Caco-2 (cell line): ENCODE data around the gene CISH. TPM values are rescaled to one million over a fixed set of nuclear protein-coding genes. Genes with fewer than 3 reads are reported as not detected.

ENCODE experiments used
- BruUV-seq: library from RNA; stranded (reverse); fragments of 400-500 nt; replicated peaks from 2 replicates; lab custom pipeline; 2021; lab: Mats Ljungman, UMichigan
- CTCF ChIA-PET: fragments of 300-600 bp; sonication (Branson Sonifier 250); formaldehyde crosslinking; loops from one replicate; lab custom pipeline; 2022; ENCODE audit warnings: antibody characterized with exemption; lab: Charles Lee
- POLR2A ChIA-PET: fragments of 300-600 bp; sonication (Branson Sonifier 250); formaldehyde crosslinking; loops from one replicate; lab custom pipeline; 2022; ENCODE audit warnings: antibody characterized with exemption; lab: Charles Lee
- DNase-seq, 2 experiments: peaks; one replicate each; pipeline versions ENCODE4 v3.0.0 to v3.0.0-alpha.2; 2020 to 2022
- H3K27me3 ChIP-seq: replicated peaks from 2 replicates; pipeline ENCODE4 v1.6.0; 2011; ENCODE audit warnings: low read length; ENCODE audit not compliant: control insufficient read depth, insufficient read depth
- H3K36me3 ChIP-seq: 2 replicates; pipeline ENCODE4 v1.5.1; 2011; ENCODE audit warnings: low read length; ENCODE audit not compliant: control insufficient read depth, insufficient read depth
- H3K4me1 ChIP-seq: fragments of 250-450 bp; sonication (Bioruptor Pico); 2 replicates; pipeline ENCODE4 v1.5.1; 2020; ENCODE audit warnings: mild to moderate bottlenecking
- H3K4me3 ChIP-seq: 2 replicates; pipeline ENCODE4 v1.5.1; 2011; ENCODE audit warnings: low read depth, mild to moderate bottlenecking, control low read depth, low read length
- H3K9me3 ChIP-seq: fragments of 250-450 bp; sonication (Bioruptor Pico); 2 replicates; pipeline ENCODE4 v1.5.1; 2020; ENCODE audit warnings: mild to moderate bottlenecking, moderate library complexity
- H3K27ac Mint-ChIP-seq: one replicate; pipeline ENCODE4 v1.8.0; 2022; ENCODE audit warnings: mixed read lengths; ENCODE audit not compliant: unreplicated experiment
- H3K27me3 Mint-ChIP-seq: one replicate; pipeline ENCODE4 v1.8.0; 2022; ENCODE audit warnings: mixed read lengths; ENCODE audit not compliant: insufficient read depth, unreplicated experiment
- H3K36me3 Mint-ChIP-seq: one replicate; pipeline ENCODE4 v1.8.0; 2022; ENCODE audit warnings: mild to moderate bottlenecking, mixed read lengths; ENCODE audit not compliant: insufficient read depth, unreplicated experiment
- H3K4me1 Mint-ChIP-seq: one replicate; pipeline ENCODE4 v1.8.0; 2022; ENCODE audit warnings: low read depth, mixed read lengths; ENCODE audit not compliant: unreplicated experiment
- H3K4me3 Mint-ChIP-seq: one replicate; pipeline ENCODE4 v1.8.0; 2022; ENCODE audit warnings: mild to moderate bottlenecking, moderate library complexity, mixed read lengths; ENCODE audit not compliant: unreplicated experiment
- H3K9me3 Mint-ChIP-seq: one replicate; pipeline ENCODE4 v1.8.0; 2022; ENCODE audit warnings: mixed read lengths; ENCODE audit not compliant: unreplicated experiment
- CTCF ChIP-seq, 2 experiments: fragments of 200-600 bp in 1 of 2; IDR thresholded peaks; 1 replicate in 1 of 2; 2 replicates in 1 of 2; pipeline versions ENCODE4 v1.5.1 to v1.8.0; 2011 to 2022; ENCODE audit warnings: antibody characterized with exemption in 1 of 2, control low read depth in 1 of 2, inconsistent platforms in 1 of 2, low read depth in 1 of 2, low read length in 1 of 2, mild to moderate bottlenecking in 1 of 2, moderate library complexity in 1 of 2; ENCODE audit not compliant: insufficient read depth in 1 of 2, severe bottlenecking in 1 of 2, unreplicated experiment in 1 of 2
- intact Hi-C: fragments of 100-400 bp; cut with micrococcal nuclease; formaldehyde crosslinking; loops from one replicate; pipeline ENCODE4 v1.10.0; 2022; ENCODE audit not compliant: unreplicated experiment
- total RNA-seq: library from RNA; stranded (reverse); gene quantifications from 2 replicates; pipeline ENCODE4 v1.2.3, GENCODE V29; 2022

Gene CISH
- total RNA-seq, 1 experiment from 2014 or later: 2.9 TPM

- Histone ChIP-seq H3K36me3 (no peaks in the 10 kb centered on the region), H3K9me3 (no peaks in the 10 kb centered on the region), H3K4me1 (no peaks in the 10 kb centered on the region), H3K27me3 (no peaks in the 10 kb centered on the region), H3K4me3 (no peak overlapping the region)
- Mint-ChIP-seq H3K4me1 (no peaks in the 10 kb centered on the region), H3K4me3 (no peak overlapping the region), H3K27me3 (peaks cover 3% of the 10 kb centered on the region), H3K27ac (no peak overlapping the region), H3K36me3 (peaks cover 8% of the 10 kb centered on the region), H3K9me3 (no peaks in the 10 kb centered on the region)
- DNase-seq: no peak
- POLR2A ChIA-PET: no interaction called here
- intact Hi-C loops: no loop called here
- CTCF ChIA-PET: no interaction called here
- no TSS peak for BruUV-seq
- TF ChIP-seq CTCF (IDR thresholded peaks at IDR 0.05; ENCODE audit: insufficient read depth in 1 of 2, low read depth in 1 of 2, low read length in 1 of 2, severe bottlenecking in 1 of 2, unreplicated experiment in 1 of 2): no peak
These were observed 47.7 kb downstream of the CISH start for GRCh38 chr3:50563867-50564266.

GRCh38 chr3:50562861-50563260 lies 48.7 kb downstream of the CISH start:
- no peak overlapping the region for H3K4me3 Mint-ChIP-seq

GRCh38 chr3:50559702-50560101 lies 51.9 kb downstream of the CISH start:
- no peak for TF ChIP-seq CTCF (IDR thresholded peaks at IDR 0.05; ENCODE audit: insufficient read depth in 1 of 2, low read depth in 1 of 2, low read length in 1 of 2, severe bottlenecking in 1 of 2, unreplicated experiment in 1 of 2)
- no peak for DNase-seq
- no peaks in the 10 kb centered on the region for H3K9me3 ChIP-seq
- intact Hi-C loops: no loop called here
- no peaks in the 10 kb centered on the region for H3K27me3 ChIP-seq
- Mint-ChIP-seq H3K4me1 (no peaks in the 10 kb centered on the region), H3K27me3 (peaks cover 10% of the 10 kb centered on the region), H3K4me3 (no peak overlapping the region), H3K36me3 (no peaks in the 10 kb centered on the region), H3K27ac (no peak overlapping the region), H3K9me3 (no peaks in the 10 kb centered on the region)
- no peak overlapping the region for H3K4me3 ChIP-seq
- H3K4me1 ChIP-seq: no peaks in the 10 kb centered on the region
- POLR2A ChIA-PET: no interaction called here
- CTCF ChIA-PET: no interaction called here
- BruUV-seq: no TSS peak
- H3K36me3 ChIP-seq: no peaks in the 10 kb centered on the region

More at GRCh38 chr3:50562861-50563260, 48.7 kb downstream of the CISH start:
- no peak for DNase-seq
- Histone ChIP-seq H3K36me3 (no peaks in the 10 kb centered on the region), H3K4me3 (no peak overlapping the region), H3K27me3 (no peaks in the 10 kb centered on the region), H3K4me1 (no peaks in the 10 kb centered on the region), H3K9me3 (no peaks in the 10 kb centered on the region)
- intact Hi-C loops: no loop called here
- H3K9me3 Mint-ChIP-seq: no peaks in the 10 kb centered on the region
- H3K27me3 Mint-ChIP-seq: peaks cover 7% of the 10 kb centered on the region
- POLR2A ChIA-PET: no interaction called here
- BruUV-seq: no TSS peak
- TF ChIP-seq CTCF (IDR thresholded peaks at IDR 0.05; ENCODE audit: insufficient read depth in 1 of 2, low read depth in 1 of 2, low read length in 1 of 2, severe bottlenecking in 1 of 2, unreplicated experiment in 1 of 2): no peak
- no peaks in the 10 kb centered on the region for H3K4me1 Mint-ChIP-seq
- H3K36me3 Mint-ChIP-seq: peaks cover 4% of the 10 kb centered on the region
- CTCF ChIA-PET: no interaction called here
- no peak overlapping the region for H3K27ac Mint-ChIP-seq
